Measurements from ENCODE around the gene M1AP.

M1AP gene

GRCh38 chr2:74555610-74556103, 92.5 kb downstream of the M1AP start:
- H3K4me3 ChIP-seq (ENCODE audit: low read depth, low read length) = peak overlapping the region; percentile 84
- no peak for DNase-seq (ENCODE audit: low read depth)
- no peak for TF ChIP-seq CTCF (IDR thresholded peaks at IDR 0.05; ENCODE audit: low read depth, low read length, missing control alignments)

GRCh38 chr2:74554820-74555531, 93.2 kb downstream of the M1AP start:
- no peak for TF ChIP-seq CTCF (IDR thresholded peaks at IDR 0.05; ENCODE audit: low read depth, low read length, missing control alignments)
- no peak for DNase-seq (ENCODE audit: low read depth)

GRCh38 chr2:74553892-74554819, 94.0 kb downstream of the M1AP start, which contains the start of the genes DOK1 and LOXL3:
TSS of gene DOK1 (plus strand) at chr2:74554720. CDS start at chr2:74554755, 35 bp downstream.
TSS of gene LOXL3 (minus strand) at chr2:74553942. CDS start at chr2:74552634, 1,308 bp downstream.
- no peak for DNase-seq (ENCODE audit: low read depth)
- no peak for TF ChIP-seq CTCF (IDR thresholded peaks at IDR 0.05; ENCODE audit: low read depth, low read length, missing control alignments)

More at GRCh38 chr2:74554820-74555531, 93.2 kb downstream of the M1AP start:
- H3K4me3 ChIP-seq (ENCODE audit: low read depth, low read length) = peak overlapping the region; percentile 84

GRCh38 chr2:74552914-74553811, 95.0 kb downstream of the M1AP start:
- no peak for DNase-seq (ENCODE audit: low read depth)
- peak overlapping the region; percentile 84 for H3K4me3 ChIP-seq (ENCODE audit: low read depth, low read length)
- TF ChIP-seq CTCF (IDR thresholded peaks at IDR 0.05; ENCODE audit: low read depth, low read length, missing control alignments) = no peak

More at GRCh38 chr2:74553892-74554819, 94.0 kb downstream of the M1AP start, which contains the start of the genes DOK1 and LOXL3:
- H3K4me3 ChIP-seq (ENCODE audit: low read depth, low read length) = peak within 1 kb of the TSS; percentile 84

GRCh38 chr2:74551942-74552913, 95.9 kb downstream of the M1AP start:
- TF ChIP-seq CTCF (IDR thresholded peaks at IDR 0.05; ENCODE audit: low read depth, low read length, missing control alignments) = no peak
- peak overlapping the region; percentile 84 for H3K4me3 ChIP-seq (ENCODE audit: low read depth, low read length)
- DNase-seq (ENCODE audit: low read depth) = no peak

All from GM12864 (cell line).